Endodermal cell (in vitro differentiated cells): ENCODE data around the gene INAFM1. TPM values are rescaled to one million over a fixed set of nuclear protein-coding genes. Genes with fewer than 3 reads are reported as not detected.

ENCODE experiments used
- DNase-seq: peaks from one replicate; pipeline ENCODE4 v3.0.0-alpha.2; 2017
- H3K27ac ChIP-seq: 2 replicates; pipeline ENCODE4 v1.5.1; 2013; ENCODE audit warnings: mild to moderate bottlenecking, low read depth, low read length, moderate library complexity
- H3K27me3 ChIP-seq: 2 replicates; pipeline ENCODE4 v1.6.1; 2013; ENCODE audit warnings: mild to moderate bottlenecking, low read length, moderate library complexity; ENCODE audit not compliant: insufficient read depth, control insufficient read depth, poor library complexity, severe bottlenecking
- H3K36me3 ChIP-seq: 2 replicates; pipeline ENCODE4 v1.7.0; 2013; ENCODE audit warnings: mild to moderate bottlenecking, low read length, moderate library complexity; ENCODE audit not compliant: control insufficient read depth, insufficient read depth
- H3K4me1 ChIP-seq: one replicate; pipeline ENCODE4 v1.7.0; 2013; ENCODE audit warnings: low read length; ENCODE audit not compliant: control insufficient read depth, insufficient read depth
- H3K4me3 ChIP-seq: 2 replicates; pipeline ENCODE4 v1.5.1; 2013; ENCODE audit warnings: mild to moderate bottlenecking, low read length, moderate library complexity
- H3K9ac ChIP-seq: 2 replicates; pipeline ENCODE4 v1.6.1; 2013; ENCODE audit warnings: mild to moderate bottlenecking, low read length, moderate library complexity; ENCODE audit not compliant: poor library complexity, severe bottlenecking; ENCODE audit errors: extremely low read depth
- H3K9me3 ChIP-seq: 2 replicates; pipeline ENCODE4 v1.6.1; 2013; ENCODE audit warnings: mild to moderate bottlenecking, low read length, moderate library complexity; ENCODE audit not compliant: control insufficient read depth
- H3K27ac Mint-ChIP-seq: 2 replicates; pipeline ENCODE4 v1.8.0; 2020; ENCODE audit warnings: mixed read lengths
- H3K27me3 Mint-ChIP-seq: 2 replicates; pipeline ENCODE4 v1.8.0; 2021; ENCODE audit warnings: mild to moderate bottlenecking, mixed read lengths; ENCODE audit not compliant: insufficient read depth
- H3K36me3 Mint-ChIP-seq: 2 replicates; pipeline ENCODE4 v1.8.0; 2020; ENCODE audit warnings: low read depth, mixed read lengths
- H3K4me1 Mint-ChIP-seq: 2 replicates; pipeline ENCODE4 v1.8.0; 2020; ENCODE audit warnings: mixed read lengths
- H3K4me3 Mint-ChIP-seq: 2 replicates; pipeline ENCODE4 v1.8.0; 2020; ENCODE audit warnings: mild to moderate bottlenecking, moderate library complexity, mixed read lengths
- H3K9me3 Mint-ChIP-seq: 2 replicates; pipeline ENCODE4 v1.8.0; 2020; ENCODE audit warnings: mild to moderate bottlenecking, mixed read lengths
- CTCF ChIP-seq: fragments of 200-600 bp; sonication (generic); conservative IDR thresholded peaks from 2 replicates; pipeline ENCODE4 v1.5.0; 2021; ENCODE audit warnings: antibody characterized with exemption, mild to moderate bottlenecking
- WGBS, 2 experiments: methylation state at CpG; one replicate each; pipeline versions ENCODE4 v1.1.5 to v1.1.7; 2013; ENCODE audit warnings: missing lambda C conversion rate in 2 of 2, mixed read lengths in 1 of 2; ENCODE audit not compliant: insufficient coverage in 1 of 2, insufficient read length in 1 of 2; 5-methylcytosine and 5-hydroxymethylcytosine counted together
- total RNA-seq, 2 donors: library from RNA; stranded (reverse); fragmentation: NEBNext Ultra II Directional in 1 of 2; extraction: Animal tissue kit (Norgen Biotek cat#: 25700) in 1 of 2; gene quantifications; 2 replicates in 1 of 2; 3 replicates in 1 of 2; pipeline ENCODE4 v1.2.1, GENCODE V29; 2021

Gene INAFM1
- total RNA-seq, 2 donors from 2014 or later = 8.7 to 11.5 TPM

- Histone ChIP-seq H3K9ac (peak within 1 kb of the TSS; percentile 83), H3K4me3 (peak within 1 kb of the TSS; percentile 95), H3K27ac (peak within 1 kb of the TSS; percentile 80), H3K4me1 (peaks cover 12% of the 10 kb centered on the region), H3K9me3 (no peaks in the 10 kb centered on the region), H3K36me3 (no peaks in the 10 kb centered on the region), H3K27me3 (no peaks in the 10 kb centered on the region)
- no peak within 1 kb of the TSS for H3K4me3 Mint-ChIP-seq
- H3K9me3 Mint-ChIP-seq = no peaks in the 10 kb centered on the region
- WGBS, 2 experiments = 0% methylated on average over 25 to 43 of the region's 43 CpGs
- TF ChIP-seq CTCF = no peak
- H3K27ac Mint-ChIP-seq = peak within 1 kb of the TSS; percentile 84
- DNase-seq = no peak
- peaks cover 7% of the 10 kb centered on the region for H3K27me3 Mint-ChIP-seq
- H3K4me1 Mint-ChIP-seq = peaks cover 9% of the 10 kb centered on the region
- H3K36me3 Mint-ChIP-seq = no peaks in the 10 kb centered on the region
These were observed 43.8 kb upstream of the INAFM1 start, which contains the start of gene BBC3 for GRCh38 chr19:47230921-47231214. TSS of gene BBC3 (minus strand) at chr19:47231199. CDS start at chr19:47228431, 2,768 bp downstream.

GRCh38 chr19:47231215-47232054 lies 43.2 kb upstream of the INAFM1 start:
- H3K27me3 Mint-ChIP-seq = peaks cover 11% of the 10 kb centered on the region
- Histone ChIP-seq H3K27ac (peak overlapping the region; percentile 79), H3K27me3 (no peaks in the 10 kb centered on the region), H3K9me3 (no peaks in the 10 kb centered on the region), H3K4me1 (peaks cover 12% of the 10 kb centered on the region), H3K36me3 (no peaks in the 10 kb centered on the region), H3K9ac (peak overlapping the region; percentile 56), H3K4me3 (peak overlapping the region; percentile 78)
- H3K4me3 Mint-ChIP-seq = no peak overlapping the region
- WGBS, 2 experiments = 13 to 14% methylated on average over 12 to 50 of the region's 51 CpGs
- H3K4me1 Mint-ChIP-seq = peaks cover 9% of the 10 kb centered on the region
- no peaks in the 10 kb centered on the region for H3K36me3 Mint-ChIP-seq
- no peaks in the 10 kb centered on the region for H3K9me3 Mint-ChIP-seq
- no peak for TF ChIP-seq CTCF
- H3K27ac Mint-ChIP-seq = peak overlapping the region; percentile 84
- DNase-seq = peak; percentile 95

GRCh38 chr19:47232422-47233211 lies 42.1 kb upstream of the INAFM1 start:
- H3K27ac Mint-ChIP-seq = peak overlapping the region; percentile 27
- H3K4me1 ChIP-seq = peaks cover 5% of the 10 kb centered on the region
- peak; percentile 42 for DNase-seq
- no peak overlapping the region for H3K4me3 Mint-ChIP-seq
- H3K4me3 ChIP-seq = no peak overlapping the region
- no peaks in the 10 kb centered on the region for H3K9me3 ChIP-seq
- H3K36me3 ChIP-seq = no peaks in the 10 kb centered on the region
- H3K27me3 Mint-ChIP-seq = peaks cover 11% of the 10 kb centered on the region
- H3K27ac ChIP-seq = no peak overlapping the region
- H3K4me1 Mint-ChIP-seq = peaks cover 6% of the 10 kb centered on the region
- no peak overlapping the region for H3K9ac ChIP-seq
- no peaks in the 10 kb centered on the region for H3K27me3 ChIP-seq
- H3K9me3 Mint-ChIP-seq = no peaks in the 10 kb centered on the region
- no peaks in the 10 kb centered on the region for H3K36me3 Mint-ChIP-seq
- WGBS, 2 experiments = 84 to 85% methylated on average over 10 to 16 of the region's 16 CpGs
- TF ChIP-seq CTCF = no peak
